Measurements from ENCODE around the gene TBX19. TPM values are rescaled to one million over a fixed set of nuclear protein-coding genes. Genes with fewer than 3 reads are reported as not detected.

Gene TBX19
- total RNA-seq, 1 donor from 2014 or later = 1.8 TPM

GRCh38 chr1:168287237-168287664 lies 6.6 kb downstream of the TBX19 start:
- no peak overlapping the region for H3K4me3 Mint-ChIP-seq (ENCODE audit: unreplicated experiment)
- no peaks in the 10 kb centered on the region for H3K36me3 Mint-ChIP-seq (ENCODE audit: low read depth)
- peaks cover 22% of the 10 kb centered on the region for H3K4me1 Mint-ChIP-seq (ENCODE audit: low read depth)
- no peaks in the 10 kb centered on the region for H3K9me3 Mint-ChIP-seq (ENCODE audit: low read depth)
- no peak for TF ChIP-seq CTCF (IDR thresholded peaks at IDR 0.05)
- no peak for DNase-seq (ENCODE audit: low spot score)
- H3K27ac Mint-ChIP-seq (ENCODE audit: unreplicated experiment) = no peak overlapping the region
- H3K27me3 Mint-ChIP-seq (ENCODE audit: low read depth) = no peaks in the 10 kb centered on the region

GRCh38 chr1:168288311-168289052 lies 7.8 kb downstream of the TBX19 start:
- no peaks in the 10 kb centered on the region for H3K9me3 Mint-ChIP-seq (ENCODE audit: low read depth)
- H3K27ac Mint-ChIP-seq (ENCODE audit: unreplicated experiment) = no peak overlapping the region

GRCh38 chr1:168291222-168291837 lies 10.7 kb downstream of the TBX19 start:
- no peaks in the 10 kb centered on the region for H3K27me3 Mint-ChIP-seq (ENCODE audit: low read depth)
- H3K9me3 Mint-ChIP-seq (ENCODE audit: low read depth) = no peaks in the 10 kb centered on the region
- DNase-seq (ENCODE audit: low spot score) = no peak
- H3K4me1 Mint-ChIP-seq (ENCODE audit: low read depth) = peaks cover 15% of the 10 kb centered on the region
- no peaks in the 10 kb centered on the region for H3K36me3 Mint-ChIP-seq (ENCODE audit: low read depth)
- no peak overlapping the region for H3K4me3 Mint-ChIP-seq (ENCODE audit: unreplicated experiment)
- TF ChIP-seq CTCF (IDR thresholded peaks at IDR 0.05) = no peak
- no peak overlapping the region for H3K27ac Mint-ChIP-seq (ENCODE audit: unreplicated experiment)

More at GRCh38 chr1:168288311-168289052, 7.8 kb downstream of the TBX19 start:
- no peak for DNase-seq (ENCODE audit: low spot score)
- Mint-ChIP-seq H3K4me3 (ENCODE audit: unreplicated experiment) (no peak overlapping the region), H3K4me1 (ENCODE audit: low read depth) (peaks cover 22% of the 10 kb centered on the region), H3K27me3 (ENCODE audit: low read depth) (no peaks in the 10 kb centered on the region), H3K36me3 (ENCODE audit: low read depth) (no peaks in the 10 kb centered on the region)
- no peak for TF ChIP-seq CTCF (IDR thresholded peaks at IDR 0.05)

- no peak for DNase-seq (ENCODE audit: low spot score)
- Mint-ChIP-seq H3K27ac (ENCODE audit: unreplicated experiment) (no peak overlapping the region), H3K27me3 (ENCODE audit: low read depth) (no peaks in the 10 kb centered on the region), H3K4me1 (ENCODE audit: low read depth) (peaks cover 2% of the 10 kb centered on the region), H3K36me3 (ENCODE audit: low read depth) (peaks cover 1% of the 10 kb centered on the region), H3K9me3 (ENCODE audit: low read depth) (no peaks in the 10 kb centered on the region), H3K4me3 (ENCODE audit: unreplicated experiment) (no peak overlapping the region)
- TF ChIP-seq CTCF (IDR thresholded peaks at IDR 0.05) = no peak
Observed at GRCh38 chr1:168293356-168293755, 12.7 kb downstream of the TBX19 start.

GRCh38 chr1:168295411-168296114 lies 14.9 kb downstream of the TBX19 start:
- H3K4me1 Mint-ChIP-seq (ENCODE audit: low read depth) = peaks cover 1% of the 10 kb centered on the region
- DNase-seq (ENCODE audit: low spot score) = no peak
- peaks cover 1% of the 10 kb centered on the region for H3K36me3 Mint-ChIP-seq (ENCODE audit: low read depth)
- H3K9me3 Mint-ChIP-seq (ENCODE audit: low read depth) = no peaks in the 10 kb centered on the region
- H3K4me3 Mint-ChIP-seq (ENCODE audit: unreplicated experiment) = no peak overlapping the region
- no peak for TF ChIP-seq CTCF (IDR thresholded peaks at IDR 0.05)
- no peaks in the 10 kb centered on the region for H3K27me3 Mint-ChIP-seq (ENCODE audit: low read depth)
- H3K27ac Mint-ChIP-seq (ENCODE audit: unreplicated experiment) = no peak overlapping the region

Data from chondrocyte (in vitro differentiated cells).